Lung (tissue), 12 donors: ENCODE measurements around the gene NUDT1. TPM values are rescaled to one million over a fixed set of nuclear protein-coding genes. Genes with fewer than 3 reads are reported as not detected.
A peak's percentile ranks its signal among the peaks of the same experiment; 100 is the strongest.

Experiments used
- ATAC-seq: fragments of 200-7000 bp; cut with Tn5 transposase; one replicate; pipeline ENCODE4 v1.9.1; 2020; ENCODE audit warnings: moderate number of reproducible peaks; ENCODE audit not compliant: insufficient read depth, low FRiP score
- DNase-seq, 3 donors: peaks; one replicate each; pipeline ENCODE4 v3.0.0-alpha.2; 2013 to 2017
- H3K27ac ChIP-seq, 2 donors: one replicate each; pipeline ENCODE4 v1.5.1; 2013; ENCODE audit warnings: mild to moderate bottlenecking in 2 of 2, moderate library complexity in 2 of 2, control low read depth in 1 of 2, inconsistent platforms in 1 of 2, low read depth in 1 of 2, low read length in 1 of 2
- H3K27me3 ChIP-seq, 3 donors: one replicate each; pipeline ENCODE4 v1.5.1; 2013; ENCODE audit warnings: low read length in 2 of 3; ENCODE audit not compliant: control insufficient read depth in 3 of 3, insufficient read depth in 3 of 3
- H3K36me3 ChIP-seq, 4 donors: one replicate each; pipeline ENCODE4 v1.5.1; 2013; ENCODE audit warnings: low read length in 4 of 4, mild to moderate bottlenecking in 1 of 4, moderate library complexity in 1 of 4; ENCODE audit not compliant: control insufficient read depth in 4 of 4, insufficient read depth in 4 of 4
- H3K4me1 ChIP-seq, 5 donors: one replicate each; pipeline ENCODE4 v1.5.1; 2013; ENCODE audit warnings: low read length in 5 of 5, mild to moderate bottlenecking in 2 of 5, moderate library complexity in 1 of 5; ENCODE audit not compliant: control insufficient read depth in 5 of 5, insufficient read depth in 5 of 5
- H3K4me3 ChIP-seq: one replicate; pipeline ENCODE4 v1.5.1; 2013; ENCODE audit warnings: mild to moderate bottlenecking, control low read depth, moderate library complexity
- H3K9ac ChIP-seq, 2 donors: one replicate each; pipeline ENCODE4 v1.5.1; 2013; ENCODE audit warnings: low read length in 2 of 2, control low read depth in 1 of 2; ENCODE audit not compliant: insufficient read depth in 1 of 2
- H3K9me3 ChIP-seq, 4 donors: one replicate each; pipeline ENCODE4 v1.5.1; 2013; ENCODE audit warnings: low read length in 3 of 4, mild to moderate bottlenecking in 1 of 4, moderate library complexity in 1 of 4; ENCODE audit not compliant: control insufficient read depth in 4 of 4, insufficient read depth in 3 of 4
- CTCF ChIP-seq: IDR thresholded peaks from 2 replicates; pipeline ENCODE4 v1.5.1; 2012; ENCODE audit warnings: mild to moderate bottlenecking; ENCODE audit errors: control extremely low read depth, extremely low read depth
- WGBS, 2 donors: extraction: QIAGEN DNeasy Blood & Tissue Kit; methylation state at CpG; one replicate each; pipeline ENCODE4 v1.1.7; 2013; 5-methylcytosine and 5-hydroxymethylcytosine counted together
- polyA plus RNA-seq, 2 donors: library from polyadenylated mRNA; stranded (reverse); fragments of 200-250 nt; gene quantifications; one replicate each; pipeline ENCODE4 v1.2.1, GENCODE V29; 2013
- total RNA-seq, 2 donors: library from RNA; depleted of rRNA in 1 of 2; stranded (reverse); fragments of >200 nt in 1 of 2; gene quantifications; one replicate each; pipeline ENCODE4 v1.2.1, GENCODE V29; 2014 to 2021
- donor health status: control.
- donor health status: control.
- donor health status: Bipolar disorder and iron deficiency.
- donor health status: healthy.
- donor health status: DM: yes; HTN: yes; CAD: no.

NUDT1 gene
- total and polyA plus RNA-seq, 4 donors, result 9.3 to 24.7 (median 18.5) TPM

GRCh38 chr7:2230226-2230625 lies 11.8 kb upstream of the NUDT1 start:
- WGBS, 2 donors, result 94 to 96% methylated on average over 8 of the region's 8 CpGs
- Histone ChIP-seq H3K27ac (no peak overlapping the region), H3K27me3 (no peaks in the 10 kb centered on the region), H3K4me1 (peaks cover 0 to 13% (median 5%) of the 10 kb centered on the region in 5 donors), H3K36me3 (peaks cover 0 to 40% (median 26%) of the 10 kb centered on the region in 4 donors), H3K4me3 (no peak overlapping the region), H3K9me3 (no peaks in the 10 kb centered on the region), H3K9ac (no peak overlapping the region)
- DNase-seq (no peak), ATAC-seq (no peak)
- no peak for TF ChIP-seq CTCF

GRCh38 chr7:2230882-2231281 lies 11.1 kb upstream of the NUDT1 start:
- TF ChIP-seq CTCF, result no peak
- DNase-seq (no peak), ATAC-seq (no peak)
- Histone ChIP-seq H3K27ac (no peak overlapping the region), H3K9ac (peak overlapping the region in 1 of 2 donors; percentile 13), H3K4me1 (peaks cover 0 to 13% (median 5%) of the 10 kb centered on the region in 5 donors), H3K4me3 (no peak overlapping the region), H3K27me3 (no peaks in the 10 kb centered on the region), H3K9me3 (no peaks in the 10 kb centered on the region), H3K36me3 (peaks cover 0 to 34% (median 25%) of the 10 kb centered on the region in 4 donors)
- WGBS, 2 donors, result 91 to 97% methylated on average over 9 of the region's 9 CpGs

GRCh38 chr7:2231992-2232765 lies 9.8 kb upstream of the NUDT1 start:
- H3K4me3 ChIP-seq, result peak overlapping the region; percentile 92
- H3K27ac ChIP-seq, result peak overlapping the region; percentile 18 to 79
- H3K36me3 ChIP-seq, result peaks cover 0 to 29% (median 22%) of the 10 kb centered on the region in 4 donors
- peak overlapping the region in 1 of 2 donors; percentile 77 for H3K9ac ChIP-seq
- peak; percentile 31 for ATAC-seq
- H3K27me3 ChIP-seq, result no peaks in the 10 kb centered on the region
- H3K4me1 ChIP-seq, result peaks cover 0 to 13% (median 5%) of the 10 kb centered on the region in 5 donors
- TF ChIP-seq CTCF, result no peak
- no peaks in the 10 kb centered on the region for H3K9me3 ChIP-seq
- DNase-seq, result peak in 2 of 3 donors; percentile 13 to 14
- WGBS, 2 donors, result 2 to 3% methylated on average over 29 to 46 of the region's 46 CpGs
